Progenitor cell of endocrine pancreas (in vitro differentiated cells): ENCODE data around the gene KCNH8. TPM values are rescaled to one million over a fixed set of nuclear protein-coding genes. Genes with fewer than 3 reads are reported as not detected.

Source experiments
- DNase-seq: peaks from one replicate; pipeline ENCODE4 v3.0.0; 2021; ENCODE audit warnings: low spot score; ENCODE audit not compliant: unreplicated experiment
- H3K27ac Mint-ChIP-seq: 2 replicates; pipeline ENCODE4 v1.8.0; 2021; ENCODE audit warnings: mild to moderate bottlenecking, moderate library complexity, mixed read lengths
- H3K27me3 Mint-ChIP-seq: 2 replicates; pipeline ENCODE4 v1.8.0; 2021; ENCODE audit warnings: mixed read lengths
- H3K36me3 Mint-ChIP-seq: 2 replicates; pipeline ENCODE4 v1.8.0; 2022; ENCODE audit warnings: mixed read lengths; ENCODE audit not compliant: insufficient read depth
- H3K4me1 Mint-ChIP-seq: 2 replicates; pipeline ENCODE4 v1.8.0; 2021; ENCODE audit warnings: low read depth, mixed read lengths
- H3K4me3 Mint-ChIP-seq: 2 replicates; pipeline ENCODE4 v1.8.0; 2021; ENCODE audit warnings: low read depth, mild to moderate bottlenecking, moderate library complexity, mixed read lengths
- H3K9me3 Mint-ChIP-seq: 2 replicates; pipeline ENCODE4 v1.8.0; 2021; ENCODE audit warnings: low read depth, mixed read lengths
- CTCF ChIP-seq: fragments of 200-600 bp; sonication (generic); IDR thresholded peaks from one replicate; pipeline ENCODE4 v1.5.0; 2021; ENCODE audit warnings: antibody characterized with exemption, mild to moderate bottlenecking; ENCODE audit not compliant: unreplicated experiment
- total RNA-seq: library from RNA; stranded (reverse); gene quantifications from 2 replicates; pipeline ENCODE4 v1.2.1, GENCODE V29; 2021

Gene KCNH8
- total RNA-seq, 1 donor from 2014 or later = 10.0 TPM

GRCh38 chr3:19106307-19106706 is 42.0 kb upstream of the KCNH8 start:
- no peaks in the 10 kb centered on the region for H3K4me1 Mint-ChIP-seq
- no peaks in the 10 kb centered on the region for H3K36me3 Mint-ChIP-seq
- no peak for DNase-seq
- peaks cover 7% of the 10 kb centered on the region for H3K9me3 Mint-ChIP-seq
- TF ChIP-seq CTCF = no peak
- H3K27ac Mint-ChIP-seq = no peak overlapping the region
- no peak overlapping the region for H3K4me3 Mint-ChIP-seq
- no peaks in the 10 kb centered on the region for H3K27me3 Mint-ChIP-seq

GRCh38 chr3:19107719-19108118 is 40.6 kb upstream of the KCNH8 start:
- no peak for TF ChIP-seq CTCF
- no peaks in the 10 kb centered on the region for H3K36me3 Mint-ChIP-seq
- peaks cover 7% of the 10 kb centered on the region for H3K9me3 Mint-ChIP-seq
- H3K4me1 Mint-ChIP-seq = no peaks in the 10 kb centered on the region
- DNase-seq = no peak
- H3K27ac Mint-ChIP-seq = no peak overlapping the region
- H3K27me3 Mint-ChIP-seq = no peaks in the 10 kb centered on the region
- no peak overlapping the region for H3K4me3 Mint-ChIP-seq

- Mint-ChIP-seq H3K27ac (no peak overlapping the region), H3K36me3 (no peaks in the 10 kb centered on the region), H3K4me1 (no peaks in the 10 kb centered on the region), H3K4me3 (no peak overlapping the region), H3K9me3 (no peaks in the 10 kb centered on the region), H3K27me3 (no peaks in the 10 kb centered on the region)
- no peak for TF ChIP-seq CTCF
- no peak for DNase-seq
These were observed 37.9 kb upstream of the KCNH8 start for GRCh38 chr3:19110335-19110895.

- H3K4me3 Mint-ChIP-seq = no peak overlapping the region
- peaks cover 8% of the 10 kb centered on the region for H3K9me3 Mint-ChIP-seq
- no peaks in the 10 kb centered on the region for H3K36me3 Mint-ChIP-seq
- no peaks in the 10 kb centered on the region for H3K4me1 Mint-ChIP-seq
- H3K27ac Mint-ChIP-seq = no peak overlapping the region
- TF ChIP-seq CTCF = no peak
- DNase-seq = no peak
- H3K27me3 Mint-ChIP-seq = no peaks in the 10 kb centered on the region
These were observed 33.8 kb upstream of the KCNH8 start for GRCh38 chr3:19114461-19114860.

GRCh38 chr3:19116239-19116638 is 32.1 kb upstream of the KCNH8 start:
- no peak overlapping the region for H3K4me3 Mint-ChIP-seq
- no peak for DNase-seq
- peaks cover 8% of the 10 kb centered on the region for H3K9me3 Mint-ChIP-seq
- no peak overlapping the region for H3K27ac Mint-ChIP-seq
- H3K4me1 Mint-ChIP-seq = no peaks in the 10 kb centered on the region
- H3K27me3 Mint-ChIP-seq = no peaks in the 10 kb centered on the region
- no peak for TF ChIP-seq CTCF
- no peaks in the 10 kb centered on the region for H3K36me3 Mint-ChIP-seq
